GM18511 (cell line): ENCODE data around the gene LRRC8C.
"Not testable (repeated sequence)": the region's sequence is repeated elsewhere in the genome, so short reads cannot be mapped to it uniquely, and the experiment has no call there.

ENCODE experiments used
- ATAC-seq: cut with Tn5 transposase; IDR thresholded peaks from one replicate; pipeline ENCODE4 v1.9.1; 2021; ENCODE audit warnings: mild to moderate bottlenecking, moderate library complexity; ENCODE audit not compliant: unreplicated experiment

LRRC8C gene

GRCh38 chr1:89632657-89633247, at the start of gene LRRC8C:
TSS of gene LRRC8C (plus strand) at chr1:89633120. CDS start at chr1:89686474, 53,354 bp downstream.
- peak; percentile 90 for ATAC-seq

GRCh38 chr1:89584211-89584610, 48.7 kb upstream of the LRRC8C start:
- ATAC-seq: no peak

GRCh38 chr1:89584781-89585180, 48.1 kb upstream of the LRRC8C start:
- no peak for ATAC-seq

GRCh38 chr1:89587729-89588161, 45.2 kb upstream of the LRRC8C start:
- no peak for ATAC-seq

GRCh38 chr1:89588480-89588879, 44.4 kb upstream of the LRRC8C start:
- ATAC-seq: no peak

- ATAC-seq: no peak
Observed at GRCh38 chr1:89589515-89589914, 43.4 kb upstream of the LRRC8C start.

- no peak for ATAC-seq
Observed at GRCh38 chr1:89590341-89591080, 42.4 kb upstream of the LRRC8C start.

GRCh38 chr1:89592861-89593302, 40.0 kb upstream of the LRRC8C start:
- ATAC-seq: not testable (repeated sequence)

GRCh38 chr1:89594096-89594740, 38.7 kb upstream of the LRRC8C start:
- ATAC-seq: no peak

- ATAC-seq: no peak
Observed at GRCh38 chr1:89596698-89597097, 36.2 kb upstream of the LRRC8C start.

- peak; percentile 59 for ATAC-seq
Observed at GRCh38 chr1:89598450-89599331, 34.2 kb upstream of the LRRC8C start.

GRCh38 chr1:89599332-89599630, 33.6 kb upstream of the LRRC8C start:
- ATAC-seq: no peak

GRCh38 chr1:89600451-89601224, 32.3 kb upstream of the LRRC8C start:
- no peak for ATAC-seq

GRCh38 chr1:89602871-89603404, 30.0 kb upstream of the LRRC8C start:
- no peak for ATAC-seq

GRCh38 chr1:89603651-89604413, 29.1 kb upstream of the LRRC8C start:
- no peak for ATAC-seq

- no peak for ATAC-seq
Observed at GRCh38 chr1:89604414-89604735, 28.5 kb upstream of the LRRC8C start.

- no peak for ATAC-seq
Observed at GRCh38 chr1:89605692-89606091, 27.2 kb upstream of the LRRC8C start.

GRCh38 chr1:89606227-89606980, 26.5 kb upstream of the LRRC8C start:
- no peak for ATAC-seq

- ATAC-seq: no peak
Observed at GRCh38 chr1:89607156-89607555, 25.8 kb upstream of the LRRC8C start.
